ACC112 (cell line): Measurements from ENCODE around the gene MT4.

ENCODE experiments used
- H2AFZ ChIP-seq: fragments of 200-600 bp; sonication (generic); one replicate; pipeline ENCODE4 v1.6.0; 2017; ENCODE audit warnings: antibody characterized with exemption, low read length; ENCODE audit not compliant: unreplicated experiment
- H3K27ac ChIP-seq: fragments of 200-600 bp; sonication (generic); 2 replicates; pipeline ENCODE4 v1.5.1; 2014; ENCODE audit warnings: low read depth, mild to moderate bottlenecking, antibody characterized with exemption, low read length, moderate library complexity
- H3K27me3 ChIP-seq: fragments of 200-600 bp; sonication (generic); 2 replicates; pipeline ENCODE4 v1.6.1; 2014; ENCODE audit warnings: mild to moderate bottlenecking, antibody characterized with exemption, low read length, moderate library complexity, mixed read lengths; ENCODE audit not compliant: insufficient read depth
- H3K36me3 ChIP-seq: fragments of 200-600 bp; sonication (generic); 2 replicates; pipeline ENCODE4 v1.6.1; 2016; ENCODE audit warnings: mild to moderate bottlenecking, antibody characterized with exemption, low read length, moderate library complexity, mixed read lengths; ENCODE audit not compliant: insufficient read depth
- H3K4me1 ChIP-seq: fragments of 200-600 bp; sonication (generic); one replicate; pipeline ENCODE4 v1.6.1; 2016; ENCODE audit warnings: low read length, mixed read lengths; ENCODE audit not compliant: insufficient read depth, unreplicated experiment, control insufficient read depth
- H3K4me3 ChIP-seq: fragments of 200-600 bp; sonication (generic); 2 replicates; pipeline ENCODE4 v1.5.1; 2014; ENCODE audit warnings: mild to moderate bottlenecking, low read depth, low read length
- H3K79me2 ChIP-seq: fragments of 200-600 bp; sonication (generic); one replicate; pipeline ENCODE4 v1.6.0; 2016; ENCODE audit warnings: low read length; ENCODE audit not compliant: control insufficient read depth, unreplicated experiment, insufficient read depth

MT4 gene

DNA sequence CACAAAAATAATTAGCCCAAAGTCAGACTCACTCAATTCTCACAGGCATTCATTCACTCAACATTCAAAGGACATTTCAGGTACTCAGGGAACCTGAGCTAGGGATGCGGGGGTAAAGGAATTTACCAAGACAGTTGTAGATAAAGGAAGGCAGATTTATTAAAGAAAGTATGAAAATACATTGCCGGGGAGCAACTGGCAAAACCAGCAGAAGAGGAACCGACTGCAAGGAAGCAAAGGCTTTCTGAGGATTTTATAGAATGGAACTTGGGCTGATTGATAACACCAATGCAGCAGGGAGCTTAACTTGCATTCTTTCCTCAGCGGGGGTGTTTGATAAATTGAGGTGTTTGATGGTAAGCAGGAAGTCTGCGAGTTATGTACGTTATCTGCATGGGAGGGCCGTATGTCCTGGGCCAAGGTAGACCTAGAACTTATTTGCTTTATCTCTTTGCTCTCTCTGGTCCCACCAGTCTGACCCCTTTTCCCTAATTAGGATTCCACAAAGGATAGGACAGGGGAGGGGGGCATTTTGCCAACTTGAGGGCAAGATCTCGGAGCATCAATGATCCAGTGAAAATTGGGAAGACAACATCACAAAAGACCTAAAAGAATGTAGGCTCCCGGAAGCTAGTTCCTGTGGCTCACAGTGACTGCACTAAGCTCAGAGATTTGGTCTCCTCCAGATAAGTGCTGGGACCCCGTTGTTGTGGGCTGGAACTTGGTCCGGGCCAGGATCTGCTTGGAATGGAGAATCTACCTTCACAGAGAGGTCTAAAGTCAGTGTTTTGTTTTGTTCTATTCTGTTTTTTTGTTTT lies 18.7 kb downstream of the MT4 start:
- no peak overlapping the region for H2AFZ ChIP-seq
- H3K4me1 ChIP-seq = peaks cover 3% of the 10 kb centered on the region
- no peaks in the 10 kb centered on the region for H3K36me3 ChIP-seq
- H3K27ac ChIP-seq = no peak overlapping the region
- H3K27me3 ChIP-seq = peaks cover 11% of the 10 kb centered on the region; the same call in 1 of the 2 replicates
- no peak overlapping the region for H3K4me3 ChIP-seq
- H3K79me2 ChIP-seq = no peaks in the 10 kb centered on the region

DNA sequence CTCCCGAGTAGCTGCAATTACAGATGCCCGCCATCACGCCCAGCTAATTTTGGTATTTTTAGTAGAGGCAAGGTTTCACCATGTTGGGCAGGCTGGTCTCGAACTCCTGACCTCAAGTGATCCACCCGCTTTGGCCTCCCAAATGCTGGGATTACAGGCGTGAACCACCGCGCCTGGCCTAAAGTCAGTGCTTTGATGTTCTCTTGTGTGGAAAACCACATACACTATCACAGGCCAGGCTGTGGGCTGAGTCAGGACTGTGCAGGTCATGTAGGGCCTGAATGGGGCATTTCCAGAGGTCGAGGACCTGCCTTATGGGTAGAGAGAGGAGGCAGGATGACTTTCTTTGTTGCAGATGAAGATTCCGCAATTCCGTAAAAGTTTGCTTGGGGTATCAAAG lies 19.4 kb downstream of the MT4 start:
- Histone ChIP-seq H3K79me2 (no peaks in the 10 kb centered on the region), H2AFZ (no peak overlapping the region), H3K4me3 (no peak overlapping the region), H3K4me1 (peaks cover 3% of the 10 kb centered on the region), H3K27ac (no peak overlapping the region), H3K36me3 (no peaks in the 10 kb centered on the region), H3K27me3 (peaks cover 18% of the 10 kb centered on the region)

DNA sequence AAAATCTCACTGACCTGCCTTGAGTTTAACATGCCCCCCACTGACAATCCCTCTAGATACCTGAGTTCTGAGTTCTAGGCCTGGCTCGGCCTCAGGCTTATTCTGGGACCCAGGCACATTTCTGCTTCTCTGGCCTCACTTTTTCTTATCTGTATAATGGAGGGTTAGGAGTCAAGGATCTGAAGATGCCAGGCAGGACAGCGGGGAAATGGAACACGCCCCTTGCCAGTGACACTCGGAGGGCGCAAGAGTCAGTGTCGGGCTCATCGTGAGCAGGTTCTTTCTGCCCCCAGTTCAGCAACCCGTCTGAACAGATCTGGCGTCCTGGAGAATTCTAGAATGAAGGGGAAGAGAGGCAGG lies 23.9 kb downstream of the MT4 start:
- Histone ChIP-seq H3K27ac (no peak overlapping the region), H2AFZ (peak overlapping the region; percentile 4), H3K4me3 (peak overlapping the region; percentile 80), H3K79me2 (no peaks in the 10 kb centered on the region), H3K36me3 (no peaks in the 10 kb centered on the region), H3K4me1 (no peaks in the 10 kb centered on the region), H3K27me3 (peaks cover 29% of the 10 kb centered on the region)

DNA sequence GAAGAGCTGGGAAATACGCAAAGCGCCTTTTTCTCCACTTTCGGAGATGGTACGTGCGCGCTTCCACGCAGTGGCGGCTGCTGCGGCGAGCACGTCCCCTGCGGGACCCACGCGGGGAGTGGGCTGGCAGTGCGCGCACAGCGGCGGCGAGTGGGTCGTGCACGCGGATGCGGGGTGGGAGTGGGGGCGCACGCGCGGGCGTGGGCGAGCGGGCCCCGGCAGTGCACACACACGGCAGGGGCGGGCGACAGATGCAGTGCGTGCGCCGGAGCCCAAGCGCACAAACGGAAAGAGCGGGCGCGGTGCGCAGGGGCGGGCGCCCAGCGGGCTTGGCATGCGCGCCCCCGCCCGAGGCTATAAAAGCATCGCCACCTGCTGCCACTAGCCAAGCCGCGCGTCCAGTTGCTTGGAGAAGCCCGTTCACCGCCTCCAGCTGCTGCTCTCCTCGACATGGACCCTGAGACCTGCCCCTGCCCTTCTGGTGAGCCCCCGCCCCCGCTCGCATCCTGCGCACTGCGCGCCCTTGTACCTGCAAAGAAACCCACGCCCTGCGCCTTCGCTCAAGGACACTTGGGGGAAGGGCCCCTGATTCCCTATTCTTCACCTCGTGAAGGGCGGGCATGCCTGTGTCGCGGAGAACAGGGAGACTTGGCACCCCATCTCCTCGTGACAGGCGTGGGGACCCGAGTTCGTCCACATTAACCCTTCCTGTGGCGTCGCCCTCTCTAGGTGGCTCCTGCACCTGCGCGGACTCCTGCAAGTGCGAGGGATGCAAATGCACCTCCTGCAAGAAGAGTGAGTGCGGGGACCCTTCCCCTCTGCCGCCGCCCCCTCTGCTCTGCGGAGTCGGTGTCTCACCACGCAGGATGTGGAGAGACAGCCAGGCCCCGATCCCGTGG lies 24.5 kb downstream of the MT4 start, which contains the start of gene MT3:
Gene MT3, plus strand, starts transcription at position 388 of the 899 bp plus-strand sequence. Its CDS starts 63 bp downstream, at position 451.
- Histone ChIP-seq H3K27ac (no peak within 1 kb of the TSS), H3K79me2 (no peaks in the 10 kb centered on the region), H3K27me3 (peaks cover 29% of the 10 kb centered on the region), H3K4me3 (peak within 1 kb of the TSS; percentile 80), H3K36me3 (no peaks in the 10 kb centered on the region), H2AFZ (peak within 1 kb of the TSS; percentile 4), H3K4me1 (no peaks in the 10 kb centered on the region)

DNA sequence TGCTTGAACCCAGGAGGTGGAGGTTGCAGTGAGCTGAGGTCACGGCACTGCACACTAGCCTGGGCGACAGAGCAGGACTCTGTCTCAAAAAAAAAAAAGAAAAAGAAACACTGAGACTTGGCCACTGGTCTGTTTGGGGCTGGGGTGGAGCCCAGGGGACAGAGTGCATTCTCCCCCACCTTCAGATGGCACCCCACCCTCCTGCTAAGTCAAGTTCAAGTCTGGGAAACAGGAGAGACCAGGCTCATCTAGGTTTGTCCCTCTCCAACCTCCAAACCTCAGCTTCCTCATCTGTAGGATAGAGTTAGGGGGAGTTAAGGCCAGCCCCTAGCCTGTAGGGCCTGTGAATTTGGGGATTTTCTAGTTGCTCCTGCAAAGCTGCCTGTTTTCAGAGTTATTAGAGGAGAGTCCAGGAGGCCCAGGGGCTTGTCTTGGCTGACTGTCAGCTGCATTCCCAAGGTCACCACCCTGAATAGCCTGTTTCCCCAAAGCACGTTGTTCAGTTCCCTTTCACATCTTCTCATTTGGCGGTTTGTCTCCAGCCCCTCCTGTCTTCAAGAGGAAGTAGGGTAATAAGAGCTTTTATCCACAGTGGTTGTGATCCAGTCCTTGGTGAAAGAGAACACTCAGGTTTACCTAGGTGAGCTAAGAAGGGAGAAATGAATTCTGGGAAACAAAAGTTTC lies 26.6 kb downstream of the MT4 start:
- Histone ChIP-seq H2AFZ (no peak overlapping the region), H3K27ac (no peak overlapping the region), H3K4me1 (no peaks in the 10 kb centered on the region), H3K79me2 (no peaks in the 10 kb centered on the region), H3K4me3 (no peak overlapping the region), H3K27me3 (peaks cover 24% of the 10 kb centered on the region), H3K36me3 (no peaks in the 10 kb centered on the region)

DNA sequence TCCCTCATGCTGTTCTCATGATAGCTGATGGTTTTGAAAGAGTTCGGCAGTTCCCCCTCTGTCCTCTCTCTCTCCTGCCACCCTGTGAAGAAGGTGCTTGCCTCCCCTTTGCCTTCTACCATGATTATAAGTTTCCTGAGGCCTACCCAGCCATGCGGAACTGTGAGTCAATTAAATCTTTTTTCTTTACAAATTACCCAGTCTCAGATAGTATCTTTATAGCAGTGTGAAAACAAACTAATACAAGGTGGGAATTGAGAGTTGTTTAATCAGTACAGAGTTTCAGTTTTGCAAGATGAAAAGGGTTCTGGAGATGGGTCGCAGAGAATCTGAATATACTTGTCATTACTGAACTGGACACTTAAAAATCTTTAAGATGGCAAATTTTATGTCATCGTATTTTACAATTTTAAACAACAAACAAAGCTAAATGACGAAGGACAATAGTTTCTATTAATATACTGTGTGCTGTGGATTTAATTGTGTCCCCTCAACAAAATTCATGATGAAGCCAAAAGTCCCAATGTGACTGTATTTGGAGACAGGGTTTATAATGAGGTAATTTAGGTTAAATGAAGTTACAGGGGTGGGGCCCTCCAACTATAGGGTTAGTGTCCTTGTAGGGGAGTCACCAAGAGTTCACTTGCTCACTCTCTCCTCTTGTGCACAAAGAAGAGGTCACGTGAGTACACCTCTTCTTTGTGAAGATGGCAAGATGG lies 28.9 kb downstream of the MT4 start:
- no peak overlapping the region for H3K4me3 ChIP-seq
- no peak overlapping the region for H3K27ac ChIP-seq
- H3K36me3 ChIP-seq = no peaks in the 10 kb centered on the region
- H3K79me2 ChIP-seq = no peaks in the 10 kb centered on the region
- no peak overlapping the region for H2AFZ ChIP-seq
- H3K27me3 ChIP-seq = peaks cover 17% of the 10 kb centered on the region
- no peaks in the 10 kb centered on the region for H3K4me1 ChIP-seq

DNA sequence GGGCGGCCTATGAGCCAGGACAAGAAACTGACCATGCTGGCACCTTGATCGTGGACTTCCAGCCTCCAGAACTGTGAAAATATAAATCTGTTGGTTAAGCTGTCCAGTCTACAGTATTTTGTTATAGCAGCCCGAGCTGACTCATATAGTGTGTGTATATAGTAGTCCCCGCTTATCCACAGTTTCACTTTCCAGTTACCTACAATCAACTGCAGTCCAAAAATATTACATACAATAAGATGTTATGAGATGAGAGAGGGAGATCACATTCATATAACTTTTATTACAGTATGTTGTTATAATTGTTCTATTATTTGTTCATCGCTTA lies 29.4 kb downstream of the MT4 start:
- Histone ChIP-seq H3K79me2 (no peaks in the 10 kb centered on the region), H3K27ac (no peak overlapping the region), H3K4me1 (no peaks in the 10 kb centered on the region), H3K27me3 (peaks cover 12% of the 10 kb centered on the region; the same call in 1 of the 2 replicates), H3K36me3 (no peaks in the 10 kb centered on the region), H3K4me3 (no peak overlapping the region), H2AFZ (no peak overlapping the region)

DNA sequence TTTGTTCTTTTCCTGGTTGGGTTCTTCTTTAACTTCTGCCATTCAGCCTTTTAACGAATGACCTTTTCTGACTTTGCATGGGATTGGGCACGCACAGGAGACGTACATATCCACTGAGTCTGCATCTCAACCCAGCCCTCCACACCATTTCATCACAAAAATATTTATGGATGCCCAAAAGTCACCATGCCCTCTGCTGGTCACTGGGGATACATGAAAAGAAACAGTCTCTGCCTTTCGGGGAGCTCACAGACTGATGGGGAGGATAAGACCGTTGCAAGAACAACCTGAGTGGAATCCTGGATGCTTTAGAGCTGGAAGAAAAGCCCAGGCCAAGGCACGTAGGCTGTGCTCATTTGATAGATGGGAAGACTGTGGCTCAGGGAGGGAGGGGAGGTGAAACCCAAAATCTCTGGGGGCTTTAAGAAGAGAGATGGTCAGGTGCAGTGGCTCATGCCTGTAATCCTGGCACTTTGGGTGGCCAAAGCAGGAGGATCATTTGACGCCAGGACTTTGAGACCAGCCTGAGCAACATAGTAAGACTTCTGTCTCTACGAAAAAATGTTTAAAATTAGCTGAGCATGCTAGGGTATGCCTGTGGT lies 35.6 kb downstream of the MT4 start:
- Histone ChIP-seq H3K4me3 (peak overlapping the region; percentile 45; the same call in 1 of the 2 replicates), H3K27me3 (no peaks in the 10 kb centered on the region), H2AFZ (peak overlapping the region; percentile 28), H3K79me2 (no peaks in the 10 kb centered on the region), H3K27ac (no peak overlapping the region), H3K36me3 (no peaks in the 10 kb centered on the region), H3K4me1 (peaks cover 6% of the 10 kb centered on the region)

DNA sequence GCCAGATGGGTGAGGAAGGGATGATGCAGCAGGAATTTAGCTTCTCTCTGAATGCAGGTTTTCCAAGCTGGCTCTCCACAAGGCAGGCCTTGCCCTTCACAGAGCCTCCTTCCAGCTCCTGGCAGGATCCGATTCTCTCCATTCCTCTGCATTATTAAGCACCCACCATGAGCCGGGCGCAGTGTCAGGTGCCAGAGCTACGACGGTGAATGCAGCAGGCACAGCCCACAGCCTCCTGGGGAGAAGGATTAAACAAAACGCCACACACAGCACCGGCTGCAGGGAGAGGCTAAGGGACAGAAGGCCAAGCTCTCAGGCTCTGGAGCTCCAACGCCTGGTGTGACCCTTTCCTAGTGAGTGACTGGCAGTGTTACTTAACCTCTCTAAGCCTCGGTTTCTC lies 36.5 kb downstream of the MT4 start:
- Histone ChIP-seq H2AFZ (no peak overlapping the region), H3K36me3 (no peaks in the 10 kb centered on the region), H3K4me3 (no peak overlapping the region), H3K4me1 (peaks cover 14% of the 10 kb centered on the region), H3K27ac (no peak overlapping the region), H3K79me2 (no peaks in the 10 kb centered on the region), H3K27me3 (no peaks in the 10 kb centered on the region)

DNA sequence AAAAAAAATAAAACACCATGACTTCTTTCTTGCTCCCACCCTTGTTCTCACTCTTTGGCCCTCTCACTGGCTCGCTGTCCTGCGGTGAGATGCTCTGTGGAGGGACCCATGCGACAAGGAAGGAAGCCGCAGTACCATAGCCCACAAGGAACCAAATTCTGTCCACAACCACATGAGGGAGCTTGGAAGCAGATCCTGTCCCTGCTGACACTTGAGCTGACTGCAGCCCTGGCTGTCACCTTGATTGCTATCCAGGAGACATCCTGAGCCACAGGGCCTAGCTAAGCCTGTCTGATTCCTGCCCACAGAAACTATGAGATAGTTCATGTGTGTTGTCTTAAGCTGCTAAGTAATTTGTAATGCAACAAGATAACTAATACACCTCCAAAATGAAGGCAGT lies 38.7 kb downstream of the MT4 start:
- Histone ChIP-seq H3K27me3 (no peaks in the 10 kb centered on the region), H3K27ac (no peak overlapping the region), H3K36me3 (0 out of 2 replicates have a peak, but pooled peaks cover 1% of the 10 kb centered on the region), H3K79me2 (peaks cover under 1% of the 10 kb centered on the region), H2AFZ (no peak overlapping the region), H3K4me1 (peaks cover 24% of the 10 kb centered on the region), H3K4me3 (no peak overlapping the region)
